CD4-positive, alpha-beta T cell treated with Interleukin-6 for 4 hours (primary cell): ENCODE measurements around the gene DHTKD1.
"Not testable (repeated sequence)": the region's sequence is repeated elsewhere in the genome, so short reads cannot be mapped to it uniquely, and the experiment has no call there.

Experiments used
- DNase-seq: peaks from one replicate; pipeline ENCODE4 v3.0.0-alpha.2; 2020; ENCODE audit warnings: mixed read lengths

The DHTKD1 gene

DNA sequence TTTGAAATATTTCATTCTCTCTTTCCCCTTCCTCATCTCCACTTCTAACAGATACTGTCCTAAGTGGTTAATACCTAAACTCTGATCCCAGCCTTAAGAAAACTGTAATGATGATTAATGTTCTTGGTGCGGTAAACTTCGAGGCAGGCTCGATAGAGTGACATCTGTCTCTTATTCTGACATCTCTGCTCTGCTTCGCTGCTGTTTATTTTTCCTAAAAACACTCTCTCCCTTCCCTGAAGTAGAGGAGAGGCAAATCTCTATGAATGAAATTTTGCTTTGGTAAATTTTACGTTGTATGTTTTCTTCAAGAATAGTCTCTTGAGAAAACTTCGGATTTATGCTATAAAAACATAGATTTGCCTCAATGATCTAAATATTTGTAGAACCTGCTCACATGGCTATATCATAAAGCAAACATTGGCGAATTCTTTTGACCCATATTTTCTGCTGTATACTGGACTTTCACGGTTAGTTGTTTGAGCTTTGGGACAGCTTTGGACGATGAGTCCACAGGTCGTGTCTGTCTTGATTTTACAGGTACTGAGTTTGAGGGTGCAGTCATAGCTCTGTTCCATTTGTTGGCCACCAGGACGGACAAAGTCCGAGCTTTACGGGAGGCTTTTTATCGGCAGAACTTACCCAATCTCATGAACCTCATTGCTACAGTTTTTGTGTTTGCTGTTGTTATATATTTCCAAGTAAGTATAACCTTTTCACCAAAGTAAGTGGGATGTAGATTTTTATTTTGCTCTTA, 87.8 kb downstream of the DHTKD1 start:
- DNase-seq: no peak

DNA sequence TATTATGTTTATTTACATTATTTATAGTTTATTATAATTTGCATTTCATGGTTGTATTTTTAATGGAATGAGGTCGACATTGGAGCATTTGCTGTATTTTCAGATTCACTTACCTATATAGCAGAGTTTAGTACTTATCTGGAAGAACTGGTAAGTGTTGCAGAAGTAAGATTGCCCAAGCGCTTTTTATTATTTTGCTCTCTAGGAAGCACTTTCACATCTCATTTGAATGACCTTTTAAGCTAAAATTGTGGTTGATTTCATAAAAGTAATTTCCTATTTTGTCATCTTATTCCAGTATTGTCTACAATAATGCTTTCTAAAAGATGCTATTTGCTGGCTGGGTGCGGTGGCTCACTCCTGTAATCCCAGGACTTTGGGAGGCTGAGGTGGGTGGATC, 89.4 kb downstream of the DHTKD1 start:
- no peak for DNase-seq

DNA sequence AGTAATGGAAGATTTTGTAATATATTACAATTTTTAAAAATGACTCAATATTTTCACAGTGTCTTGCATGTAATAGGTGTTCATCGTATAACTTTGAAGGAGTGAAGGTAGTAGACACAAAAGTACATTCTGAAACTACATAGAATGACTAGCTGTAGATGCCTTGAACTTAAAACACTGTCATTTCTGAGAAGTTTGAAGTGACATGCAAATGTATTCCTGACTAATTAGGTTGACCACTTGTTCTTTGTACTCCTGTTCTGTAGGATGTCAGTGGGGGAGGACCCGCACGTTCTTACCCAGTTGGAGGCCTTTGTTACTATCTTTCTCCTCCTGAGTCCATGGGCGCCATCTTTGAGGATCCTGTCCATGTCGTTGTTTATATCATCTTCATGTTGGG, 91.9 kb downstream of the DHTKD1 start:
- DNase-seq: no peak

DNA sequence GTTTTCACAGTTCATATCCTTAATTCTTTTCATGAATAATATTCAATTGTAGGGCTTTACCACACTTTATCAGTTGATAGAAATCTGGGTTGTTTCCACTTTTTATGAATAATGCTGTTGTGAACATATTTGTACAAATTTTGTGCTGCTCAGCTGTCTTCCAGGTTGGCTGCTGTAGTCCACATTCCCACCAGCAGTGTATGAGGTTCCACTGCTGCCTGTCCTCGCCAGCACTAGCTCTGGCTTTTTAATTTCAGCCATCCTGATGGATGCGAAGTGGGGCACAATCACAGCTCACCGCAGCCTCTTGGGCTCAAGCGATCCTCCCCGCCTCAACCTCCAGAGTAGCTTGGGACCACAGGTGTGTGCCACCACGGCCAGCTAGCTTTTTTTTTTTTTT, 94.2 kb downstream of the DHTKD1 start:
- DNase-seq: no peak

DNA sequence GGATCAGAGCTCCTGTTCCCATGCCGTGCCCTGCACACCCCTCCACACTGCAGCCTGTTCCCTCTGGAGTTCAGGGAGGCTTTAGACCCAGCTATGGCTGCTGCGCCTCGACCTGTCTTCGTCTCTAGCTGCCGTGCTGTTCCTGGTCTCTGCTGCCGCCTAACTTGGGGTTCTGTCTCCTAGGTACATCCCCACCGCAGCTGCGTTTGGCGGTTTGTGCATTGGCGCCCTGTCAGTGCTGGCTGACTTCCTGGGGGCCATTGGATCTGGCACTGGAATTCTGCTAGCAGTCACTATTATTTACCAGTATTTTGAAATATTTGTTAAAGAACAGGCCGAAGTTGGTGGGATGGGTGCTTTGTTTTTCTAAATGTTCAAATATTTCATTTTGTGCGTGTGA, 95.3 kb downstream of the DHTKD1 start:
- no peak for DNase-seq

DNA sequence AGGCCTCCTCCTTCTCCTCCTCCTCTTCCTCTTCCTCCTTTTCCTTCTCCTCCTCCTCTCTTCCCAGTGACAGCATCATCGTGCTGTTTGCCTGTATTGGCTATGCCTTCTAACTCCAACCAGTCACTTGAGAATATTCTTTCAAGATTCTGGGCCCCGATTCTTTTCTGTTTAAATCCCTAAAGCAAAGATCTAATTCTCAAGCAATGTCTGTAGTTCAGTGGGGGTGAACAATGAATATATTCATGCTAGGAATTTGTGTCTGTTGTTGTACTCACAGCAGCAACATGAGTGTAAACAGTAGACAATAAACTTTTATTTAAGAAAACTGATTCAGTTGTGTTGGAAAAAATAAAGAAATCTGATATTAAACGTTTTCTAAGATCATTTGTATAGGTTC, 96.3 kb downstream of the DHTKD1 start:
- no peak for DNase-seq

DNA sequence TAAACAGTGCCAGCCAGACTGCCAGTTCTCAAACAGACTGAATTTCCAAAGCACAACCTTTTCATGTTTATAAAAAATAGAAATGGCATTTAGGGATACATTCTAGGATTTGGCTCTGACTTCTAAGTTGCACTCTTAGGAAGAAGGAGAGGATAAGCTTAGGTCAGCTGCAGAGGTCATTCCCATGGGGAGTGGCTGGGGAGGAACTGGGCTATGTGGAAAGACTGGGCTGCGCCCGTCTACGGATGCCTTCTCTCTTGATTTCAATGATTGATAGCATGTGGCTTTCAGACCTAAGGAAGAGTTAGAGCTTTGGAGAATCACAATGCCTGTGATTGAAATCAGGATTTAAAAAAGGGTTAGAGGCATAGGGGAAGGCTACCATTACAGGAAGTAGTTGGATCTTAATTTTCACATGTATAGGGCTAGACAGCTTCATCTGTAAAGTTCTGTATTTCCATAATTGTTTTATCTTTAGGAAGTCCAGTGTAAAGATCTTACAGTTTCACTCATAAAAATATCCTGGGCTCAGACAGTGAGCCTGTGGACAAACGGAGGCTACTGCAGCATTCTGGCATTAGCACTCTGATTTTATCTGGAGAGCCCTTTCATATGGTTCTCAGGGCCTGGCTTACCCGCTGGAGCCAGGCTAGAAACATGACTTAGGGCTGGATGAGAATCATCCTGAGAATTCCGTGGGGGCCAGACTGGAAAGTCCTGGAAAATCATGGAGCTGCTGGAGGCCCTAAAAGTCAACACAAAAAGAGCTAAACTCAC, 97.4 kb downstream of the DHTKD1 start:
- DNase-seq: no peak

DNA sequence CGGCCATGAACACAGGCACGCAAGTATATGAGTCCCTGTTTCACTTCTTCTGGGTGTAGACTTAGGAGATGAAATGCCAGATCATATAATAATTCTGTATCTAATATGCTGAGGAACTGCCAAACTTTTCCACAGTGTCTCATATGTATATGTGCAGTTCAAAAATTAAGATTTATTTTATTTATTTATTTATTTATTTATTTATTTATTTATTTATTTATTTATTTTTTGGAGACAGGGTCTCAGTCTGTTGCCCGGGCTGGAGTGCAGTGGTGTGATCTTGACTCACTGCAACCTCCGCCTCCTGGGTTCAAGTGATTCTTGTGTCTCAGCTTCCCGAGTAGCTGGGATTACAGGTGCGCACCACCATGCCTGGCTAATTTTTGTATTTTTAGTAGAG, 102.8 kb downstream of the DHTKD1 start:
- DNase-seq: not testable (repeated sequence)
